ENCODE measurements around the gene C11orf21. TPM values are rescaled to one million over a fixed set of nuclear protein-coding genes. Genes with fewer than 3 reads are reported as not detected.

C11orf21 gene
- total RNA-seq, 1 donor from 2014 or later: not detected

DNA sequence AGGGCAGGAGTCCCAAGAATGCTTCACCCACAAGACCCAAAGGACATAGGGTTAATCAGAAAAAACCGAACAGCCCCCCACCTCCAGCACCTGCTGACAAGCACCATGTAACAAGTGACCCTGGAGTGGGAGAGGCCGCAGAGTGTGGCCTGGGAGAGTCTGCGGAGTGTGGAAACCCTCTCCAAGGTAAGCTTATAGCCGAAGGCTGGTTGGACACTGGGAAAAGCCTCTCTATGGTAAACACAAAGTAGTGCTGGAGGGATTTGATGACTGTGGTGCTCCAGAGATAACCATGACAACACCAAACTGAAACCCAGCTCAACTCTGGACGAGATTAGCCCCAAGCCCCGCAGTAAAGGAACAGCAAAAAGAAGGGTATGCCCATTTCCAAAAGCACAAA lies 50.6 kb downstream of the C11orf21 start:
- TF ChIP-seq CTCF (IDR thresholded peaks at IDR 0.05; ENCODE audit: insufficient read depth, low read length, severe bottlenecking): no peak

DNA sequence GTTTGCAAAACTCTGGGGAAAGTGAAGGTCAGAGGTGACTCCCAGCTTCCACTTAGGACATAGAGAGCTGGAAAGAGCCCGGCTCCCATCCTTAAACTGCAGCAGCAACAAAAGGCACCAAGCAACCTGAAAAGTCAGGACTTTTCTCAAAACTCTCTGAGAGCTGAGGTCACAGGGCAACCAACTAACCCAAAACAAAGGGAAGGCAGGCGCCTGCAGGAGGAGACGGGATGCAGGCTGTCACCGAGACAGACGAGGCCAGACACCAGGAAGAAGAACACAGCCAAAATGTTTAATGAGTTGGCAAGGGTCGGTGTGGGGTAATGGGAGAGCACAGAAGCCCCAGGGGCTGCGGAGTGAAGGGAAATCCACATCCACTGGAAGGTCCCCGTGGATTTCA lies 51.2 kb downstream of the C11orf21 start:
- TF ChIP-seq CTCF (IDR thresholded peaks at IDR 0.05; ENCODE audit: insufficient read depth, low read length, severe bottlenecking): no peak
- Histone ChIP-seq H3K4me3 (ENCODE audit: low read depth, low read length) (no peak overlapping the region), H3K36me3 (ENCODE audit: control insufficient read depth, insufficient read depth, low read length) (no peaks in the 10 kb centered on the region), H3K27me3 (ENCODE audit: control insufficient read depth, insufficient read depth, low read length) (no peaks in the 10 kb centered on the region)
- FAIRE-seq (no peak), DNase-seq (ENCODE audit: low read depth) (no peak)

More for the DNA sequence above, 50.6 kb downstream of the C11orf21 start:
- no peak overlapping the region for H3K4me3 ChIP-seq (ENCODE audit: low read depth, low read length)
- FAIRE-seq: no peak
- no peaks in the 10 kb centered on the region for H3K27me3 ChIP-seq (ENCODE audit: control insufficient read depth, insufficient read depth, low read length)
- no peaks in the 10 kb centered on the region for H3K36me3 ChIP-seq (ENCODE audit: control insufficient read depth, insufficient read depth, low read length)
- DNase-seq (ENCODE audit: low read depth): no peak

DNA sequence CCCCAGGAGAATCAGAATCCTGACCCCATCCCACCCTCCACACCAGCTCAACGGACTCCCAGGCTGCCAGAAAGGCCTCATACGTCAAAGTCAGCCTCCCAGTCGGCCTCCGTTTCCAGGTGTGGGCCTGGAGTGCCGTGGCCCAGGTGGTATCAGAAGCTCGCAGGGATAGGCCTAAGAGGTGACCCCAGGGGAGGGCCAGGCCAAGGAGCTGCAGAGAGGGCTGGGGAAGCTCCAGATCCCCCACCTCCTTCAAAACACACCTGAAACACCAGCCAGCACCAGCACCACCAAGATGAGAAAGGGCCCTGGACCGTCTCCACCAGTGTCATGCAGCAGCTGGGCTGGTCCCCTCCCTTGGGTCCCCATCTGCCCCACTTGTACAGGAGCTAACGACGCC lies 51.7 kb downstream of the C11orf21 start:
- Histone ChIP-seq H3K4me3 (ENCODE audit: low read depth, low read length) (no peak overlapping the region), H3K36me3 (ENCODE audit: control insufficient read depth, insufficient read depth, low read length) (no peaks in the 10 kb centered on the region), H3K27me3 (ENCODE audit: control insufficient read depth, insufficient read depth, low read length) (no peaks in the 10 kb centered on the region)
- DNase-seq (ENCODE audit: low read depth) (no peak), FAIRE-seq (no peak)
- no peak for TF ChIP-seq CTCF (IDR thresholded peaks at IDR 0.05; ENCODE audit: insufficient read depth, low read length, severe bottlenecking)

DNA sequence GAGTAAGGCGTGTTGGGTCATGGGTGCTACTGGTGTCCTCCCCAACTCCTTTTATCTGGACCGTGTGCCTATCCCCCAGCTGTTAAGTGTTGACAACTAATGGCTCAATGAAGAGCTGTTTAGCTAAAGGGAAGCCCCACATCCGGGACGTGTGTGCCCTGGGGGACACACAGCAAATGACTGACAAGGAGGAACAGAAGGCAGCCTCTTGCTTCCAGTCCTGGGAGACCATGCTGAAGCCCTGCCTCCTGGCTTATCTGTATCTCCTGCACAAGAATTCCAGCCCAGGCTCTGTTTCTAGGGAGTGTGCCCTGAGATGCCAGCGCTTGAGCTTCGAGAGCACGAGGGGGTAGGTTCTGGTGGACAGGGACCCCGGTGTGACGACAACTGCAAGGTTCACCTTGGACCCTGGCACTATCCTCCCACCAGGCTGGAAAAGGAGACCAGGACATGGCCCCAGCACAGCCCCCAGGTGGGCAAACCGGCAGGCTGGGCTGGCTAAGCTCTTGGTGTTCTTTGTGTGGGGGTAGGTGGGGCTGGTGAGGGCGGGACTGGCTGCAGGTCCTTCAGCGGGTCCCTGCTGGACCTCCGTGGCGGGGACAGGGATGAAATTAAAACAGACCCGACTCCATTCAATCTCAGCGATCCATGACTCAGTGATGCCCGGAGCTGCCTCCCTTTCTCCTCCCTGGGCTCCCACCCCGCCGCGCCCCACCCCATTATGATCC lies 52.4 kb downstream of the C11orf21 start:
- Histone ChIP-seq H3K36me3 (ENCODE audit: control insufficient read depth, insufficient read depth, low read length) (no peaks in the 10 kb centered on the region), H3K27me3 (ENCODE audit: control insufficient read depth, insufficient read depth, low read length) (no peaks in the 10 kb centered on the region), H3K4me3 (ENCODE audit: low read depth, low read length) (no peak overlapping the region)
- FAIRE-seq: no peak
- no peak for DNase-seq (ENCODE audit: low read depth)
- TF ChIP-seq CTCF (IDR thresholded peaks at IDR 0.05; ENCODE audit: insufficient read depth, low read length, severe bottlenecking): no peak

- DNase-seq (ENCODE audit: low read depth) (no peak), FAIRE-seq (no peak)
- no peak for TF ChIP-seq CTCF (IDR thresholded peaks at IDR 0.05; ENCODE audit: insufficient read depth, low read length, severe bottlenecking)
- no peaks in the 10 kb centered on the region for H3K36me3 ChIP-seq (ENCODE audit: control insufficient read depth, insufficient read depth, low read length)
- H3K27me3 ChIP-seq (ENCODE audit: control insufficient read depth, insufficient read depth, low read length): peaks cover 2% of the 10 kb centered on the region
- H3K4me3 ChIP-seq (ENCODE audit: low read depth, low read length): no peak overlapping the region
Observed at GRCh38 chr11:2248762-2249161, 53.0 kb downstream of the C11orf21 start.

DNA sequence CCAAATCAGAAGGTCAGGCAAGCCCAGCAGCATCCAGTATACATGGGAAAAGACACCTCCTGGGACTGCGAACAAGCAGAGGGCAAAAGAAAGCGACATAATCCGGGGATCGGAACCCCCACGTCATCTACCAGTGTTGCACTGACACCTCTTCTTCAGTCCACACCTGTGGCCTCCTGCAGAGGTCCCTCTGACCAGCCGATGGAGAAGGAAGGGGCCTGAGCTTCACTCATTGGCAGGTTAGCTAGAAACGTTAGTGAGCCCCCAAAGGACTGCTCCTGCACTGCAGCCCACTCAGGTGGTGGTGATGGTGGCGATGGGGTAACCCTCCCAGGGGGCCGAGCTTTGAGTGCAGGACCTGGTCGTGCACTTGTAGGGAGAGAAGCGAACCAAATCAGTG lies 53.5 kb downstream of the C11orf21 start:
- FAIRE-seq (no peak), DNase-seq (ENCODE audit: low read depth) (no peak)
- peaks cover 2% of the 10 kb centered on the region for H3K27me3 ChIP-seq (ENCODE audit: control insufficient read depth, insufficient read depth, low read length)
- no peak overlapping the region for H3K4me3 ChIP-seq (ENCODE audit: low read depth, low read length)
- H3K36me3 ChIP-seq (ENCODE audit: control insufficient read depth, insufficient read depth, low read length): no peaks in the 10 kb centered on the region
- TF ChIP-seq CTCF (IDR thresholded peaks at IDR 0.05; ENCODE audit: insufficient read depth, low read length, severe bottlenecking): no peak
